ENCODE results near the gene R3HDM2. TPM values are rescaled to one million over a fixed set of nuclear protein-coding genes. Genes with fewer than 3 reads are reported as not detected.
"Not testable (repeated sequence)": the region's sequence is repeated elsewhere in the genome, so short reads cannot be mapped to it uniquely, and the experiment has no call there.

R3HDM2 gene
- total RNA-seq, 4 donors from 2014 or later: 24.2 to 47.3 (median 26.7) TPM

- DNase-seq (ENCODE audit: low spot score): no peak
- no peak for ATAC-seq (ENCODE audit: low FRiP score)
- TF ChIP-seq CTCF (IDR thresholded peaks at IDR 0.05): no peak
These were observed 129.8 kb downstream of the R3HDM2 start for GRCh38 chr12:57300961-57301584.

GRCh38 chr12:57299514-57300016 is 131.3 kb downstream of the R3HDM2 start:
- ATAC-seq (ENCODE audit: low FRiP score) (no peak), DNase-seq (ENCODE audit: low spot score) (no peak)
- TF ChIP-seq CTCF (IDR thresholded peaks at IDR 0.05): no peak

GRCh38 chr12:57296291-57296690 is 134.6 kb downstream of the R3HDM2 start:
- DNase-seq (ENCODE audit: low spot score): no peak
- ATAC-seq (ENCODE audit: low FRiP score): no peak
- no peak for TF ChIP-seq CTCF (IDR thresholded peaks at IDR 0.05)

GRCh38 chr12:57282073-57282472 is 148.8 kb downstream of the R3HDM2 start:
- not testable (repeated sequence) for ATAC-seq (ENCODE audit: low FRiP score); DNase-seq (ENCODE audit: low spot score)

- TF ChIP-seq CTCF (IDR thresholded peaks at IDR 0.05): no peak
- DNase-seq (ENCODE audit: low spot score) (peak; percentile 32), ATAC-seq (ENCODE audit: low FRiP score) (peak; percentile 97)
These were observed 150.4 kb downstream of the R3HDM2 start for GRCh38 chr12:57280211-57281062.

- DNase-seq (ENCODE audit: low spot score) (no peak), ATAC-seq (ENCODE audit: low FRiP score) (no peak)
These were observed 152.1 kb downstream of the R3HDM2 start for GRCh38 chr12:57278465-57279381.

More at GRCh38 chr12:57278465-57279381, 152.1 kb downstream of the R3HDM2 start:
- no peak for TF ChIP-seq CTCF (IDR thresholded peaks at IDR 0.05)
